ENCODE results near the gene KRT36.

KRT36 gene

GRCh38 chr17:41475421-41475820, 14.3 kb downstream of the KRT36 start:
- DNase-seq: no peak

GRCh38 chr17:41474863-41475262, 14.8 kb downstream of the KRT36 start:
- no peak for DNase-seq

- DNase-seq: no peak
Measured at GRCh38 chr17:41468346-41468745, 21.4 kb downstream of the KRT36 start.

GRCh38 chr17:41467561-41467960, 22.1 kb downstream of the KRT36 start:
- no peak for DNase-seq

GRCh38 chr17:41466988-41467387, 22.7 kb downstream of the KRT36 start, which contains the start of gene KRT32:
KRT32 (minus strand) TSS chr17:41467386; CDS start chr17:41467325, 61 bp downstream.
- no peak for DNase-seq

GRCh38 chr17:41464682-41465081, 25.0 kb downstream of the KRT36 start:
- no peak for DNase-seq

GRCh38 chr17:41464173-41464572, 25.5 kb downstream of the KRT36 start:
- DNase-seq: no peak

GRCh38 chr17:41463746-41464145, 26.0 kb downstream of the KRT36 start:
- no peak for DNase-seq

GRCh38 chr17:41462705-41463104, 27.0 kb downstream of the KRT36 start:
- no peak for DNase-seq

GRCh38 chr17:41457676-41458075, 32.0 kb downstream of the KRT36 start:
- DNase-seq: no peak

- DNase-seq: no peak
Measured at GRCh38 chr17:41456204-41456603, 33.5 kb downstream of the KRT36 start.

- DNase-seq: no peak
Measured at GRCh38 chr17:41455236-41455635, 34.5 kb downstream of the KRT36 start.

GRCh38 chr17:41453066-41453465, 36.6 kb downstream of the KRT36 start:
- DNase-seq: no peak

- no peak for DNase-seq
Measured at GRCh38 chr17:41452281-41452680, 37.4 kb downstream of the KRT36 start.

GRCh38 chr17:41451154-41451728, 38.5 kb downstream of the KRT36 start:
- no peak for DNase-seq

GRCh38 chr17:41449008-41449407, 40.7 kb downstream of the KRT36 start:
- no peak for DNase-seq

GRCh38 chr17:41448506-41448905, 41.2 kb downstream of the KRT36 start:
- DNase-seq: no peak

- DNase-seq: no peak
Measured at GRCh38 chr17:41446806-41447205, 42.9 kb downstream of the KRT36 start.

- no peak for DNase-seq
Measured at GRCh38 chr17:41444640-41445039, 45.1 kb downstream of the KRT36 start.

GRCh38 chr17:41444186-41444585, 45.5 kb downstream of the KRT36 start:
- no peak for DNase-seq

GRCh38 chr17:41442739-41443138, 47.0 kb downstream of the KRT36 start:
- DNase-seq: no peak

GRCh38 chr17:41440531-41441033, 49.1 kb downstream of the KRT36 start, which contains the start of gene KRT38:
KRT38 (minus strand) TSS chr17:41440983; CDS start chr17:41440921, 62 bp downstream.
- no peak for DNase-seq

- no peak for DNase-seq
Measured at GRCh38 chr17:41439375-41439774, 50.3 kb downstream of the KRT36 start.

- DNase-seq: no peak
Measured at GRCh38 chr17:41437769-41438168, 51.9 kb downstream of the KRT36 start.

GRCh38 chr17:41437254-41437653, 52.5 kb downstream of the KRT36 start:
- no peak for DNase-seq

Data from CD4-positive, alpha-beta T cell treated with Interleukin-10 for 1 hour (primary cell).